MCF 10A (cell line): ENCODE data around the gene MYO18B. TPM values are rescaled to one million over a fixed set of nuclear protein-coding genes. Genes with fewer than 3 reads are reported as not detected.

Source experiments
- BruUV-seq: library from RNA; stranded (reverse); fragments of 400-500 nt; replicated peaks from 2 replicates; lab custom pipeline; 2021; lab: Mats Ljungman, UMichigan
- CTCF ChIA-PET: fragments of 300-600 bp; sonication (Branson Sonifier 250); formaldehyde crosslinking; extraction: SDS; loops from one replicate; lab custom pipeline; 2021; ENCODE audit warnings: antibody characterized with exemption, inconsistent platforms; lab: Yijun Ruan, JAX
- POLR2A ChIA-PET: fragments of 300-600, 350-650 bp; sonication (Branson Sonifier 250); formaldehyde crosslinking; extraction: SDS; loops from one replicate; lab custom pipeline; 2020; ENCODE audit warnings: antibody characterized with exemption, inconsistent platforms; lab: Yijun Ruan, JAX
- DNase-seq: peaks from one replicate; pipeline ENCODE4 v3.0.0-alpha.2; 2018; ENCODE audit not compliant: unreplicated experiment
- H3K27ac Mint-ChIP-seq: one replicate; pipeline ENCODE4 v1.8.0; 2022; ENCODE audit warnings: mild to moderate bottlenecking, low read depth, mixed read lengths; ENCODE audit not compliant: unreplicated experiment
- H3K27me3 Mint-ChIP-seq: one replicate; pipeline ENCODE4 v1.8.0; 2022; ENCODE audit warnings: mixed read lengths; ENCODE audit not compliant: insufficient read depth, unreplicated experiment
- H3K36me3 Mint-ChIP-seq: one replicate; pipeline ENCODE4 v1.8.0; 2022; ENCODE audit warnings: mild to moderate bottlenecking, moderate library complexity, mixed read lengths; ENCODE audit not compliant: insufficient read depth, unreplicated experiment
- H3K4me1 Mint-ChIP-seq: one replicate; pipeline ENCODE4 v1.8.0; 2022; ENCODE audit warnings: mixed read lengths; ENCODE audit not compliant: insufficient read depth, unreplicated experiment
- H3K4me3 Mint-ChIP-seq: one replicate; pipeline ENCODE4 v1.8.0; 2022; ENCODE audit warnings: mild to moderate bottlenecking, moderate library complexity, mixed read lengths; ENCODE audit not compliant: unreplicated experiment
- H3K9me3 Mint-ChIP-seq: one replicate; pipeline ENCODE4 v1.8.0; 2022; ENCODE audit warnings: mixed read lengths; ENCODE audit not compliant: unreplicated experiment
- CTCF ChIP-seq: fragments of 200-600 bp; IDR thresholded peaks from one replicate; pipeline ENCODE4 v1.8.0; 2022; ENCODE audit warnings: antibody characterized with exemption, mild to moderate bottlenecking; ENCODE audit not compliant: unreplicated experiment
- intact Hi-C: fragments of 100-400 bp; cut with micrococcal nuclease; formaldehyde crosslinking; loops from 2 replicates; pipeline ENCODE4 v1.14.1; 2022
- total RNA-seq: library from RNA; stranded (reverse); gene quantifications from 2 replicates; pipeline ENCODE4 v1.2.3, GENCODE V29; 2022

Gene MYO18B
- total RNA-seq, 1 experiment from 2014 or later, result 0.07 TPM

GRCh38 chr22:25929321-25929878 is 187.4 kb downstream of the MYO18B start:
- Mint-ChIP-seq H3K36me3 (no peaks in the 10 kb centered on the region), H3K4me1 (no peaks in the 10 kb centered on the region), H3K27me3 (peaks cover 55% of the 10 kb centered on the region), H3K9me3 (peaks cover 5% of the 10 kb centered on the region), H3K27ac (no peak overlapping the region), H3K4me3 (no peak overlapping the region)
- TF ChIP-seq CTCF, result no peak
- intact Hi-C loops, result no loop called here
- CTCF ChIA-PET, result no interaction called here
- POLR2A ChIA-PET, result no interaction called here
- BruUV-seq, result no TSS peak
- DNase-seq, result no peak

- Mint-ChIP-seq H3K4me3 (no peak overlapping the region), H3K9me3 (peaks cover 5% of the 10 kb centered on the region), H3K4me1 (no peaks in the 10 kb centered on the region), H3K36me3 (no peaks in the 10 kb centered on the region), H3K27ac (no peak overlapping the region), H3K27me3 (peaks cover 57% of the 10 kb centered on the region)
- no peak for DNase-seq
- no peak for TF ChIP-seq CTCF
- intact Hi-C loops, result no loop called here
- ChIA-PET CTCF (no interaction called here), POLR2A (no interaction called here)
- no TSS peak for BruUV-seq
Measured at GRCh38 chr22:25930083-25930482, 188.1 kb downstream of the MYO18B start.

- no peak for TF ChIP-seq CTCF
- POLR2A ChIA-PET, result no interaction called here
- H3K27ac Mint-ChIP-seq, result no peak overlapping the region
Measured at GRCh38 chr22:25930788-25931310, 188.9 kb downstream of the MYO18B start.

GRCh38 chr22:25933158-25933788 is 191.3 kb downstream of the MYO18B start:
- no peaks in the 10 kb centered on the region for H3K9me3 Mint-ChIP-seq
- peaks cover 70% of the 10 kb centered on the region for H3K27me3 Mint-ChIP-seq
- H3K36me3 Mint-ChIP-seq, result no peaks in the 10 kb centered on the region
- no peak for TF ChIP-seq CTCF
- ChIA-PET POLR2A (no interaction called here), CTCF (interaction anchor here (0.6 to 0.7 kb wide), 2 partner anchors 37 to 378 kb away, joined by 3 read pairs; no protein-coding TSS in a partner anchor)
- intact Hi-C loops, result no loop called here
- H3K27ac Mint-ChIP-seq, result no peak overlapping the region
- H3K4me3 Mint-ChIP-seq, result no peak overlapping the region
- DNase-seq, result no peak
- no peaks in the 10 kb centered on the region for H3K4me1 Mint-ChIP-seq
- BruUV-seq, result no TSS peak

More at GRCh38 chr22:25930788-25931310, 188.9 kb downstream of the MYO18B start:
- H3K36me3 Mint-ChIP-seq, result no peaks in the 10 kb centered on the region
- DNase-seq, result no peak
- H3K4me3 Mint-ChIP-seq, result no peak overlapping the region
- no TSS peak for BruUV-seq
- CTCF ChIA-PET, result no interaction called here
- intact Hi-C loops, result no loop called here
- no peaks in the 10 kb centered on the region for H3K4me1 Mint-ChIP-seq
- peaks cover 5% of the 10 kb centered on the region for H3K9me3 Mint-ChIP-seq
- H3K27me3 Mint-ChIP-seq, result peaks cover 65% of the 10 kb centered on the region
